Measurements from ENCODE around the gene FBLN7.

FBLN7 gene

GRCh38 chr2:112195167-112195766 is 57.1 kb downstream of the FBLN7 start:
- no peak for TF ChIP-seq CTCF (IDR thresholded peaks at IDR 0.05; ENCODE audit: insufficient read depth, low read length, missing control alignments)
- ChIA-PET CTCF (no interaction called here), POLR2A (no interaction called here)
- DNase-seq (ENCODE audit: low read depth, low spot score), result no peak
- no peak overlapping the region for H3K4me3 ChIP-seq (ENCODE audit: low read depth, low read length)

GRCh38 chr2:112195950-112196349 is 57.8 kb downstream of the FBLN7 start:
- no peak for DNase-seq (ENCODE audit: low read depth, low spot score)
- ChIA-PET CTCF (no interaction called here), POLR2A (no interaction called here)
- TF ChIP-seq CTCF (IDR thresholded peaks at IDR 0.05; ENCODE audit: insufficient read depth, low read length, missing control alignments), result no peak
- H3K4me3 ChIP-seq (ENCODE audit: low read depth, low read length), result no peak overlapping the region

DNA sequence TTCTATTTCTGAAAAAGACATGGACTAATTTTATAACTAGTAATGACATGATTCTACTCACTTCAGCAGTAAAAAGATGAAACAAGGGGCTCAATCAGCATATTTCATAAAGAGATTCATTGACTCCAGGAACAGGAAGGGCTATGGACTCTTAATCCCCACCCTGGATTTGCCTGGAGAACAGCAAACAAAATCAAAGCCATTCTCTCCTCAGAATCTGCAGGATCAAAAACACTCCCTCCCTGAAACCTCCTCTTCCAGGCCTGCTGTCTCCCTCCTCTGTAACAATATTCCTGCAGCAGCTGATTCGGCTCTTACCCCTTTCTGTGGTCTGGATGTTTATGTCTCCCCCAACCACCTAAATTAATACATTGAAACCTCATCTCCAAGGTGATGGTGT is 59.7 kb downstream of the FBLN7 start:
- no peak for DNase-seq (ENCODE audit: low read depth, low spot score)
- no peak overlapping the region for H3K4me3 ChIP-seq (ENCODE audit: low read depth, low read length)
- TF ChIP-seq CTCF (IDR thresholded peaks at IDR 0.05; ENCODE audit: insufficient read depth, low read length, missing control alignments), result no peak
- ChIA-PET CTCF (no interaction called here), POLR2A (no interaction called here)

- H3K4me3 ChIP-seq (ENCODE audit: low read depth, low read length), result no peak overlapping the region
- ChIA-PET POLR2A (no interaction called here), CTCF (no interaction called here)
- no peak for TF ChIP-seq CTCF (IDR thresholded peaks at IDR 0.05; ENCODE audit: insufficient read depth, low read length, missing control alignments)
- no peak for DNase-seq (ENCODE audit: low read depth, low spot score)
Measured at GRCh38 chr2:112198780-112199179, 60.6 kb downstream of the FBLN7 start.

GRCh38 chr2:112199188-112199587 is 61.0 kb downstream of the FBLN7 start:
- POLR2A ChIA-PET, result no interaction called here
- H3K4me3 ChIP-seq (ENCODE audit: low read depth, low read length), result no peak overlapping the region
- CTCF ChIA-PET, result no interaction called here
- no peak for TF ChIP-seq CTCF (IDR thresholded peaks at IDR 0.05; ENCODE audit: insufficient read depth, low read length, missing control alignments)
- no peak for DNase-seq (ENCODE audit: low read depth, low spot score)

DNA sequence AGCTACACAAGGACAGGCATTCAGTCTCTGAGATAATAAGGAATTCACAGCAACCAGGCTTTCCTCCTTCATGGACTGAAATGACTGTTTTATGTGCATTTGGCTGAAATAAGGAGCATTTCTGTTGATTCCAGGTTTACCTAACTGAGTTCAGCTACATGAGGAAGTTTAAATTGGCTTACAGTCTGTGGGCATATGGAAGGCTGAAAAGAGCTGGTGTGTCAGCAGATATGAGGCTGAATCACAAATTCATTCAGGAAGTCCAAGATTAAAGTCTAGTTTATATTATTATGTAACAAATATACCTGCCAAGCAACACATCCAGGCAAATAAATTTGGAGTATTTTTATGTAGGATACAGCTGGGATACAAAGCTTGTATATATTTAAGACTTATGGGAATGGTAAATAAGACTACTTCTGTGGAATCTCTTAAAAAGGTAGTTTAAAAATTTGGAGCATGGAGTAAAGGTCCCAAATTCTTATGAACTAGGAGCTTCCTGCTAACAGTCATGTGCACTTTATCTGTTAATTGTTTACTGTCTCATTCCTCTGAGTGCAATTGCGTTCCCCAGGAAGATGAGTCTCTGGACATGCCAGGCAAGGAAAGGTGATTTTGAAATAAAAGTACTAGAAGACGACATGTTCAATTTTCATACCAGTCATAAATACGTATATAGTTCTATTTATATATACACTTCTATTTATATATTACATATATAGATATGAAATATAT is 63.7 kb downstream of the FBLN7 start:
- POLR2A ChIA-PET, result interaction anchor here (0.6 kb wide), 1 partner anchor 73 kb away, joined by 3 read pairs; no protein-coding TSS in a partner anchor
- DNase-seq (ENCODE audit: low read depth, low spot score), result no peak
- H3K4me3 ChIP-seq (ENCODE audit: low read depth, low read length), result no peak overlapping the region
- TF ChIP-seq CTCF (IDR thresholded peaks at IDR 0.05; ENCODE audit: insufficient read depth, low read length, missing control alignments), result no peak
- CTCF ChIA-PET, result interaction anchor here (1.3 kb wide), 1 partner anchor 11 kb away, joined by 3 read pairs; no protein-coding TSS in a partner anchor
